ENCODE data around the gene HOTAIR.
A peak's percentile ranks its signal among the peaks of the same experiment; 100 is the strongest.

Gene HOTAIR

GRCh38 chr12:53955776-53956250, 18.9 kb downstream of the HOTAIR start:
- DNase-seq: no peak

- DNase-seq: no peak
Observed at GRCh38 chr12:53955036-53955775, 19.5 kb downstream of the HOTAIR start.

- no peak for DNase-seq
Observed at GRCh38 chr12:53954694-53955035, 20.1 kb downstream of the HOTAIR start, which contains the start of gene HOXC12. Gene HOXC12, plus strand, starts transcription at chr12:53954903. Its CDS starts 27 bp downstream, at chr12:53954930.

GRCh38 chr12:53953831-53954693, 20.7 kb downstream of the HOTAIR start:
- no peak for DNase-seq

GRCh38 chr12:53952871-53953734, 21.7 kb downstream of the HOTAIR start:
- DNase-seq: no peak

- peak; percentile 37 for DNase-seq
Observed at GRCh38 chr12:53952335-53952694, 22.4 kb downstream of the HOTAIR start.

- no peak for DNase-seq
Observed at GRCh38 chr12:53951577-53952334, 23.0 kb downstream of the HOTAIR start.

GRCh38 chr12:53950789-53951576, 23.8 kb downstream of the HOTAIR start:
- no peak for DNase-seq

- DNase-seq: no peak
Observed at GRCh38 chr12:53950437-53950773, 24.3 kb downstream of the HOTAIR start.

GRCh38 chr12:53949631-53950436, 24.9 kb downstream of the HOTAIR start:
- no peak for DNase-seq

GRCh38 chr12:53948650-53949593, 25.8 kb downstream of the HOTAIR start:
- DNase-seq: peak; percentile 30

- DNase-seq: no peak
Observed at GRCh38 chr12:53947743-53948142, 27.0 kb downstream of the HOTAIR start.

- DNase-seq: no peak
Observed at GRCh38 chr12:53944907-53945847, 29.6 kb downstream of the HOTAIR start.

GRCh38 chr12:53944209-53944608, 30.5 kb downstream of the HOTAIR start:
- DNase-seq: no peak

GRCh38 chr12:53942467-53942997, 32.2 kb downstream of the HOTAIR start:
- no peak for DNase-seq

GRCh38 chr12:53941750-53942149, 33.0 kb downstream of the HOTAIR start:
- DNase-seq: no peak

- no peak for DNase-seq
Observed at GRCh38 chr12:53941187-53941586, 33.6 kb downstream of the HOTAIR start.

- DNase-seq: no peak
Observed at GRCh38 chr12:53940443-53941014, 34.2 kb downstream of the HOTAIR start.
